DMS153 treated with DMSO at 0.1 percent for 48 hours (cell line): ENCODE results near the gene NUDT10.
"Not testable (repeated sequence)": the region's sequence is repeated elsewhere in the genome, so short reads cannot be mapped to it uniquely, and the experiment has no call there.

Source experiments
- DNase-seq: peaks from one replicate; lab custom pipeline; 2025; ENCODE audit not compliant: unreplicated experiment; lab: John Stamatoyannopoulos, UW

Gene NUDT10

GRCh38 chrX:51332188-51332942 lies at the start of gene NUDT10:
Gene NUDT10, plus strand, starts transcription at chrX:51332822. Its CDS starts 144 bp downstream, at chrX:51332966.
- no peak for DNase-seq

GRCh38 chrX:51292421-51292820 lies 40.2 kb upstream of the NUDT10 start:
- DNase-seq = no peak

- no peak for DNase-seq
These were observed 36.5 kb upstream of the NUDT10 start for GRCh38 chrX:51296138-51296537.

- DNase-seq = no peak
These were observed 16.4 kb upstream of the NUDT10 start for GRCh38 chrX:51316271-51316670.

- not testable (repeated sequence) for DNase-seq
These were observed 542 bp downstream of the NUDT10 start for GRCh38 chrX:51332943-51333785.

- no peak for DNase-seq
These were observed 1.7 kb downstream of the NUDT10 start for GRCh38 chrX:51334276-51334675.

- DNase-seq = no peak
These were observed 4.0 kb downstream of the NUDT10 start for GRCh38 chrX:51336584-51336983.

- DNase-seq = no peak
These were observed 28.6 kb downstream of the NUDT10 start for GRCh38 chrX:51361251-51361650.

GRCh38 chrX:51376672-51377071 lies 44.0 kb downstream of the NUDT10 start:
- DNase-seq = no peak
